IMR-90 (cell line): Measurements from ENCODE around the gene CD8B2. TPM values are rescaled to one million over a fixed set of nuclear protein-coding genes. Genes with fewer than 3 reads are reported as not detected.

Experiments used
- ATAC-seq: fragments of 200-7000 bp; cut with Tn5 transposase; 2 replicates; pipeline ENCODE4 v1.9.1; 2020; ENCODE audit warnings: low read depth, mild to moderate bottlenecking, moderate library complexity
- BruUV-seq: library from RNA; stranded (reverse); fragments of 400-500 nt; replicated peaks from 2 replicates; lab custom pipeline; 2021; lab: Mats Ljungman, UMichigan
- CTCF ChIA-PET: fragments of 300-600 bp; formaldehyde crosslinking; extraction: SDS; loops from one replicate; lab custom pipeline; 2021; ENCODE audit warnings: antibody characterized with exemption; lab: Yijun Ruan, JAX
- POLR2A ChIA-PET: fragments of 300-600 bp; sonication (Branson Sonifier 250); formaldehyde crosslinking; loops from one replicate; lab custom pipeline; 2022; ENCODE audit warnings: antibody characterized with exemption; ENCODE audit not compliant: unreplicated experiment; lab: Charles Lee
- DNase-seq: peaks from one replicate; pipeline ENCODE4 v3.0.0; 2013
- H2AFZ ChIP-seq: replicated peaks from 2 replicates; pipeline ENCODE3; 2013; ENCODE audit warnings: low read length, mild to moderate bottlenecking; ENCODE audit not compliant: poor library complexity
- H2AK5ac ChIP-seq: 2 replicates; pipeline ENCODE4 v1.6.1; 2013; ENCODE audit warnings: low read depth, low read length, inconsistent platforms
- H2AK9ac ChIP-seq: replicated peaks from 2 replicates; pipeline ENCODE3; 2013; ENCODE audit warnings: mild to moderate bottlenecking, low read depth, low read length, moderate library complexity; ENCODE audit not compliant: poor library complexity
- H2BK120ac ChIP-seq: 2 replicates; pipeline ENCODE4 v1.6.1; 2013; ENCODE audit warnings: low read depth, low read length, inconsistent platforms
- H2BK15ac ChIP-seq: 3 replicates; pipeline ENCODE4 v1.6.1; 2013; ENCODE audit warnings: low read depth, low read length, inconsistent platforms
- H2BK20ac ChIP-seq: 2 replicates; pipeline ENCODE4 v1.6.1; 2013; ENCODE audit warnings: low read depth, mild to moderate bottlenecking, inconsistent platforms, low read length, moderate library complexity
- H2BK5ac ChIP-seq: 2 replicates; pipeline ENCODE4 v1.6.1; 2013; ENCODE audit warnings: mild to moderate bottlenecking, low read depth, low read length, inconsistent platforms; ENCODE audit not compliant: poor library complexity, severe bottlenecking
- H3K14ac ChIP-seq: replicated peaks from 2 replicates; pipeline ENCODE4 v1.6.1; 2013; ENCODE audit warnings: low read depth, low read length, inconsistent platforms
- H3K18ac ChIP-seq: 2 replicates; pipeline ENCODE4 v1.6.1; 2013; ENCODE audit warnings: low read depth, low read length, control low read depth
- H3K23ac ChIP-seq: 2 replicates; pipeline ENCODE4 v1.6.1; 2013; ENCODE audit warnings: low read depth, low read length, inconsistent platforms
- H3K27ac ChIP-seq: 2 replicates; pipeline ENCODE4 v1.5.1; 2013; ENCODE audit warnings: mild to moderate bottlenecking, control low read depth, low read length; ENCODE audit not compliant: insufficient read depth
- H3K27me3 ChIP-seq: 2 replicates; pipeline ENCODE4 v1.6.1; 2013; ENCODE audit warnings: low read length; ENCODE audit not compliant: control insufficient read depth, insufficient read depth
- H3K36me3 ChIP-seq: 2 replicates; pipeline ENCODE4 v1.6.1; 2013; ENCODE audit warnings: low read length, mixed read lengths; ENCODE audit not compliant: control insufficient read depth, insufficient read depth
- H3K4ac ChIP-seq: 2 replicates; pipeline ENCODE4 v1.6.1; 2013; ENCODE audit warnings: low read depth, low read length, inconsistent platforms
- H3K4me1 ChIP-seq: 2 replicates; pipeline ENCODE4 v1.6.1; 2013; ENCODE audit warnings: low read length, mixed read lengths; ENCODE audit not compliant: control insufficient read depth, insufficient read depth
- H3K4me2 ChIP-seq: 2 replicates; pipeline ENCODE4 v1.6.1; 2013; ENCODE audit warnings: low read depth, mild to moderate bottlenecking, control low read depth, low read length, moderate library complexity
- H3K4me3 ChIP-seq: 2 replicates; pipeline ENCODE4 v1.5.1; 2013; ENCODE audit warnings: low read depth, mild to moderate bottlenecking, control low read depth, low read length, moderate library complexity; ENCODE audit not compliant: insufficient read depth
- H3K56ac ChIP-seq: 2 replicates; pipeline ENCODE4 v1.6.1; 2013; ENCODE audit warnings: low read length, inconsistent platforms; ENCODE audit not compliant: insufficient read depth; ENCODE audit errors: extremely low read depth
- H3K79me1 ChIP-seq, 2 experiments: 2 replicates each; pipeline ENCODE4 v1.6.1; 2013; ENCODE audit warnings: low read length in 2 of 2, inconsistent platforms in 1 of 2, low read depth in 1 of 2
- H3K9ac ChIP-seq: 2 replicates; pipeline ENCODE4 v1.6.1; 2013; ENCODE audit warnings: low read depth, low read length, control low read depth
- H3K9me1 ChIP-seq: 2 replicates; pipeline ENCODE4 v1.6.1; 2013; ENCODE audit warnings: low read length, inconsistent platforms; ENCODE audit not compliant: insufficient read depth
- H3K9me3 ChIP-seq: 2 replicates; pipeline ENCODE4 v1.6.1; 2013; ENCODE audit warnings: low read length; ENCODE audit not compliant: control insufficient read depth, insufficient read depth
- H4K20me1 ChIP-seq: 2 replicates; pipeline ENCODE4 v1.6.1; 2013; ENCODE audit warnings: low read length, inconsistent platforms; ENCODE audit not compliant: insufficient read depth
- H4K5ac ChIP-seq: 2 replicates; pipeline ENCODE4 v1.6.1; 2013; ENCODE audit warnings: mild to moderate bottlenecking, low read depth, low read length, control low read depth
- H4K8ac ChIP-seq, 2 experiments: 2 replicates each; pipeline ENCODE4 v1.6.1; 2013; ENCODE audit warnings: low read depth in 2 of 2, low read length in 2 of 2, control low read depth in 1 of 2, inconsistent platforms in 1 of 2
- H4K91ac ChIP-seq: 2 replicates; pipeline ENCODE4 v1.6.1; 2013; ENCODE audit warnings: low read depth, low read length, inconsistent platforms; ENCODE audit not compliant: insufficient read depth
- CEBPB ChIP-seq: IDR thresholded peaks from 2 replicates; pipeline ENCODE4 v1.6.1; 2012; ENCODE audit warnings: low read depth, low read length, improper control_type of control experiment
- NFE2L2 ChIP-seq: fragments of 150-350 bp; IDR thresholded peaks from 2 replicates; pipeline ENCODE4 v1.6.1; 2016; ENCODE audit warnings: low read depth, mild to moderate bottlenecking, low read length
- RAD21 ChIP-seq: IDR thresholded peaks from 2 replicates; pipeline ENCODE4 v1.6.1; 2012; ENCODE audit warnings: low read length, improper control_type of control experiment
- RCOR1 ChIP-seq: IDR thresholded peaks from 2 replicates; pipeline ENCODE4 v1.6.1; 2012; ENCODE audit warnings: mild to moderate bottlenecking, low read length, improper control_type of control experiment; ENCODE audit not compliant: insufficient replicate concordance
- WGBS, 2 experiments: methylation state at CpG; one replicate each; pipeline versions ENCODE4 v1.1.5 to v1.1.7; 2013; ENCODE audit warnings: missing lambda C conversion rate in 2 of 2; ENCODE audit not compliant: insufficient read length in 1 of 2; ENCODE audit errors: extremely low coverage in 2 of 2; 5-methylcytosine and 5-hydroxymethylcytosine counted together
- dilution Hi-C: fragments of 300-500 bp; cut with HindIII; formaldehyde crosslinking; loops from one replicate; pipeline ENCODE4 v1.14.3; 2018; ENCODE audit warnings: low sequenced_read_pairs; ENCODE audit not compliant: unreplicated experiment
- in situ Hi-C: fragments of 300-500 bp; cut with MboI; formaldehyde crosslinking; loops from 3 replicates; pipeline ENCODE4 v1.14.3; 2019; ENCODE audit warnings: low sequenced_read_pairs, inconsistent platforms, mixed read lengths
- intact Hi-C: fragments of 100-400 bp; cut with micrococcal nuclease; formaldehyde crosslinking; loops from 2 replicates; pipeline ENCODE4 v1.10.0; 2022
- polyA plus RNA-seq, 3 experiments: library from polyadenylated mRNA; depleted of rRNA; stranded (reverse); fragments of >200 nt; gene quantifications; 2 replicates each; pipeline ENCODE4 v1.2.3, GENCODE V29; 2012; ENCODE audit warnings: low replicate concordance in 1 of 3
- total RNA-seq: library from RNA; depleted of rRNA; stranded (reverse); fragments of >200 nt; gene quantifications from 2 replicates; pipeline ENCODE4 v1.2.3, GENCODE V29; 2012

The CD8B2 gene
- total and polyA plus RNA-seq, 2 of the 4 experiments (the other 2 are of a cell fraction), result not detected

DNA sequence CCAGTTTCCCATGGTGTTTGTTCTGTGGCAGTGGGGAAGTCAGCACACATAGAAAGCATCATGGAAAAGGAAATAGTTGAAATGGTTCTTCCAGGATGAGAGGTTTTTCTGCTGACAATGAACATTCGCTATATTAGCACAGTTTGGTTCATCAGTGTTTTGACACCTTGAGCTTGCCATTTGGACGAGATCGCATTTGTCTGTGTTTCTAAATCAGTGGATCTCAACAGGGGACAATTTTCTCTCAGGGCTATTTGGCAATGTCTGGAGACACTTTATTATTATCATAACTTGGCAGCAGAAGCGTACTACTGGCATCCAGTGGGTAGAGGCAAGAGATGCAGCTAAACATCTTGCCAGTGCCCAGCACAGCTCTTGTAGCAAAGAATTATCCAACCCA is 74.6 kb downstream of the CD8B2 start:
- POLR2A ChIA-PET, result no interaction called here
- no peak overlapping the region for H2BK120ac ChIP-seq
- H3K18ac ChIP-seq, result no peak overlapping the region
- no peak overlapping the region for H4K5ac ChIP-seq
- no peak overlapping the region for H3K27ac ChIP-seq
- H2AFZ ChIP-seq, result no peak overlapping the region
- CTCF ChIA-PET, result no interaction called here
- H3K9me3 ChIP-seq, result no peaks in the 10 kb centered on the region
- no peak overlapping the region for H2BK20ac ChIP-seq
- intact Hi-C loops (no loop called here), dilution Hi-C loops (no loop called here), in situ Hi-C loops (no loop called here)
- no peak overlapping the region for H2BK5ac ChIP-seq
- H2BK15ac ChIP-seq, result no peak overlapping the region
- no peak for ATAC-seq
- H3K9me1 ChIP-seq, result no peaks in the 10 kb centered on the region
- H3K56ac ChIP-seq, result no peak overlapping the region
- no peak overlapping the region for H3K23ac ChIP-seq
- no peaks in the 10 kb centered on the region for H3K4me1 ChIP-seq
- no CpG with 5 or more reads among the region's 4 CpGs for WGBS, 2 experiments
- no peak overlapping the region for H3K9ac ChIP-seq
- no peak overlapping the region for H3K4me2 ChIP-seq
- H4K20me1 ChIP-seq, result no peaks in the 10 kb centered on the region
- no peak overlapping the region for H2AK9ac ChIP-seq
- TF ChIP-seq RCOR1 (no peak), RAD21 (no peak), CEBPB (no peak), NFE2L2 (no peak)
- no peak overlapping the region for H2AK5ac ChIP-seq
- no peak overlapping the region for H3K4me3 ChIP-seq
- H3K27me3 ChIP-seq, result no peaks in the 10 kb centered on the region
- H3K36me3 ChIP-seq, result no peaks in the 10 kb centered on the region
- no TSS peak for BruUV-seq
- H3K4ac ChIP-seq, result no peak overlapping the region
- H4K91ac ChIP-seq, result no peak overlapping the region
- H3K14ac ChIP-seq, result no peak overlapping the region
- no peak overlapping the region for H4K8ac ChIP-seq
- H3K79me1 ChIP-seq, result no peaks in the 10 kb centered on the region
- DNase-seq, result no peak
